ENCODE data around the gene CSRNP3. TPM values are rescaled to one million over a fixed set of nuclear protein-coding genes. Genes with fewer than 3 reads are reported as not detected.
"Not testable (repeated sequence)": the region's sequence is repeated elsewhere in the genome, so short reads cannot be mapped to it uniquely, and the experiment has no call there.

CSRNP3 gene
- total RNA-seq, 4 donors from 2014 or later = 0.37 to 11.1 (median 3.2) TPM

- no peak overlapping the region for H3K27ac ChIP-seq
- intact Hi-C loops (cut with DNase I; ENCODE audit: low total_unique reads) (no loop called here), in situ Hi-C loops (cut with MboI; ENCODE audit: low pct_ligation_motif_present in 1 of 4, low pct_unique_long_range_greater_than_20kb in 1 of 4, low sequenced_read_pairs in 3 of 4) (no loop called here)
- DNase-seq = no peak
- H3K9me3 ChIP-seq = no peaks in the 10 kb centered on the region
- H3K4me3 ChIP-seq = no peak overlapping the region
- peaks cover 0 to 7% (median 2%) of the 10 kb centered on the region in 4 donors for H3K4me1 ChIP-seq
- TF ChIP-seq, protein P1, sequence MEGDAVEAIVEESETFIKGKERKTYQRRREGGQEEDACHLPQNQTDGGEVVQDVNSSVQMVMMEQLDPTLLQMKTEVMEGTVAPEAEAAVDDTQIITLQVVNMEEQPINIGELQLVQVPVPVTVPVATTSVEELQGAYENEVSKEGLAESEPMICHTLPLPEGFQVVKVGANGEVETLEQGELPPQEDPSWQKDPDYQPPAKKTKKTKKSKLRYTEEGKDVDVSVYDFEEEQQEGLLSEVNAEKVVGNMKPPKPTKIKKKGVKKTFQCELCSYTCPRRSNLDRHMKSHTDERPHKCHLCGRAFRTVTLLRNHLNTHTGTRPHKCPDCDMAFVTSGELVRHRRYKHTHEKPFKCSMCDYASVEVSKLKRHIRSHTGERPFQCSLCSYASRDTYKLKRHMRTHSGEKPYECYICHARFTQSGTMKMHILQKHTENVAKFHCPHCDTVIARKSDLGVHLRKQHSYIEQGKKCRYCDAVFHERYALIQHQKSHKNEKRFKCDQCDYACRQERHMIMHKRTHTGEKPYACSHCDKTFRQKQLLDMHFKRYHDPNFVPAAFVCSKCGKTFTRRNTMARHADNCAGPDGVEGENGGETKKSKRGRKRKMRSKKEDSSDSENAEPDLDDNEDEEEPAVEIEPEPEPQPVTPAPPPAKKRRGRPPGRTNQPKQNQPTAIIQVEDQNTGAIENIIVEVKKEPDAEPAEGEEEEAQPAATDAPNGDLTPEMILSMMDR (IDR thresholded peaks at IDR 0.05) = no peak
- no peak for TF ChIP-seq POLR2A (IDR thresholded peaks at IDR 0.05)
- no peak for TF ChIP-seq EP300 (IDR thresholded peaks at IDR 0.05; ENCODE audit: low read depth)
- TF ChIP-seq POLR2AphosphoS5 (IDR thresholded peaks at IDR 0.05) = no peak
- no peaks in the 10 kb centered on the region for H3K27me3 ChIP-seq
- no peaks in the 10 kb centered on the region for H3K36me3 ChIP-seq
These were observed 193.2 kb downstream of the CSRNP3 start for GRCh38 chr2:165662720-165663119.

- H3K4me3 ChIP-seq = no peak overlapping the region
- TF ChIP-seq, protein P1 (IDR thresholded peaks at IDR 0.05) = no peak
- TF ChIP-seq POLR2AphosphoS5 (IDR thresholded peaks at IDR 0.05) (no peak), POLR2A (IDR thresholded peaks at IDR 0.05) (no peak), EP300 (IDR thresholded peaks at IDR 0.05; ENCODE audit: low read depth) (no peak)
- peaks cover 0 to 7% (median 2%) of the 10 kb centered on the region in 4 donors for H3K4me1 ChIP-seq
- 68 to 78% methylated on average over 2 of the region's 2 CpGs for WGBS, 2 donors (ENCODE audit: low coverage in 1 of 2)
- no peaks in the 10 kb centered on the region for H3K36me3 ChIP-seq
- DNase-seq = no peak
- H3K9me3 ChIP-seq = no peaks in the 10 kb centered on the region
- no peaks in the 10 kb centered on the region for H3K27me3 ChIP-seq
- in situ Hi-C loops (cut with MboI; ENCODE audit: low pct_ligation_motif_present in 1 of 4, low pct_unique_long_range_greater_than_20kb in 1 of 4, low sequenced_read_pairs in 3 of 4) (no loop called here), intact Hi-C loops (cut with DNase I; ENCODE audit: low total_unique reads) (no loop called here)
- H3K27ac ChIP-seq = no peak overlapping the region
These were observed 196.1 kb downstream of the CSRNP3 start for GRCh38 chr2:165665614-165666013.

DNA sequence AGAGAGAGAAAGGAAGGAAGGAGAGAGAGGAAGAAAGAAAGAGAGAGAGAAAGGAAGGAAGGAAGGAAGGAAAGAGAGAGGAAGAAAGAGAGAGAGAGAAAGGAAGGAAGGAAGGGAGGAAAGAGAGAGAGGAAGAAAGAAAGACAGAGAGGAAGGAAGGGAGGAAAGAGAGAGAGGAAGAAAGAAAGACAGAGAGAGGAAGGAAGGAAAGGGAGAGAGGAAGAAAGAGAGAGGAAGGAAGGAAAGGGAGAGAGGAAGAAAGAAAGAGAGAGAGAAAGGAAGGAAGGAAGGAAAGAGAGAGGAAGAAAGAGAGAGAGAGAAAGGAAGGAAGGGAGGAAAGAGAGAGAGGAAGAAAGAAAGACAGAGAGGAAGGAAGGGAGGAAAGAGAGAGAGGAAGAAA, 196.6 kb downstream of the CSRNP3 start:
- in situ Hi-C loops (cut with MboI; ENCODE audit: low pct_ligation_motif_present in 1 of 4, low pct_unique_long_range_greater_than_20kb in 1 of 4, low sequenced_read_pairs in 3 of 4); H3K4me3 ChIP-seq; H3K27ac ChIP-seq; H3K27me3 ChIP-seq; H3K36me3 ChIP-seq; DNase-seq; H3K4me1 ChIP-seq; intact Hi-C loops (cut with DNase I; ENCODE audit: low total_unique reads); H3K9me3 ChIP-seq: not testable (repeated sequence)

DNA sequence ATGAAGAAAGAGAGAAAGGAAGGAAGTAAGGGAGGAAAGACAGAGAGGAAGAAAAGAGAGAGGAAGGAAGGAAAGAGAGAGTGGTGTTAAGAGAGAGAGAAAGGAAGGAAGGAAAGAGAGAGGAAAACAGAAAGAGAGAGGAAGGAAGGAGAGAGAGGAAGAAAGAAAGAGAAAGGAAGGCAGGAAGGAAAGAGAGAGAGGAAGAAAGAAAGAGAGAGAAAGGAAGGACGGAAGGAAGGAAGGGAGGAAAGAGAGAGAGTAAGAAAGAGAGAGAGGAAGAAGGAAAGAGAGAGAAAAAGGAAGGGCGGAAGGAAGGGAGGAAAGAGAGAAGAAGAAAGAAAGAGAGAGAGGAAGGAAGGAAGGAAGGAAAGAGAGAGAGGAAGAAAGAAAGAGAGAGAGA, 197.1 kb downstream of the CSRNP3 start:
- WGBS, 2 donors (ENCODE audit: low coverage in 1 of 2) = 90 to 100% methylated on average over 1 to 2 of the region's 2 CpGs
- intact Hi-C loops (cut with DNase I; ENCODE audit: low total_unique reads) (no loop called here), in situ Hi-C loops (cut with MboI; ENCODE audit: low pct_ligation_motif_present in 1 of 4, low pct_unique_long_range_greater_than_20kb in 1 of 4, low sequenced_read_pairs in 3 of 4) (no loop called here)
- Histone ChIP-seq H3K9me3 (no peaks in the 10 kb centered on the region), H3K4me3 (no peak overlapping the region), H3K27ac (no peak overlapping the region), H3K27me3 (no peaks in the 10 kb centered on the region), H3K36me3 (no peaks in the 10 kb centered on the region), H3K4me1 (peaks cover 0 to 7% (median 2%) of the 10 kb centered on the region in 4 donors)
- no peak for DNase-seq
- TF ChIP-seq EP300 (IDR thresholded peaks at IDR 0.05; ENCODE audit: low read depth) = no peak
- TF ChIP-seq POLR2AphosphoS5 (IDR thresholded peaks at IDR 0.05) = no peak
- TF ChIP-seq, protein P1 (IDR thresholded peaks at IDR 0.05) = no peak
- TF ChIP-seq POLR2A (IDR thresholded peaks at IDR 0.05) = no peak

GRCh38 chr2:165667375-165667774, 197.9 kb downstream of the CSRNP3 start:
- no peak for DNase-seq
- Histone ChIP-seq H3K4me1 (peaks cover 0 to 7% (median 2%) of the 10 kb centered on the region in 4 donors), H3K4me3 (no peak overlapping the region), H3K27me3 (no peaks in the 10 kb centered on the region), H3K36me3 (no peaks in the 10 kb centered on the region), H3K27ac (no peak overlapping the region), H3K9me3 (no peaks in the 10 kb centered on the region)
- intact Hi-C loops (cut with DNase I; ENCODE audit: low total_unique reads) (no loop called here), in situ Hi-C loops (cut with MboI; ENCODE audit: low pct_ligation_motif_present in 1 of 4, low pct_unique_long_range_greater_than_20kb in 1 of 4, low sequenced_read_pairs in 3 of 4) (no loop called here)
- 48 to 50% methylated on average over 2 of the region's 2 CpGs for WGBS, 2 donors (ENCODE audit: low coverage in 1 of 2)
- TF ChIP-seq, protein P1 (IDR thresholded peaks at IDR 0.05) = no peak
- TF ChIP-seq EP300 (IDR thresholded peaks at IDR 0.05; ENCODE audit: low read depth) = no peak
- TF ChIP-seq POLR2A (IDR thresholded peaks at IDR 0.05) = no peak
- no peak for TF ChIP-seq POLR2AphosphoS5 (IDR thresholded peaks at IDR 0.05)
